HG03558 (cell line): ENCODE data around the gene CDS2.

Experiments used
- ATAC-seq: cut with Tn5 transposase; IDR thresholded peaks from one replicate; pipeline ENCODE4 v1.9.1; 2021; ENCODE audit warnings: moderate number of reproducible peaks; ENCODE audit not compliant: unreplicated experiment; ENCODE audit errors: extremely low read depth

CDS2 gene

GRCh38 chr20:5203380-5203779, 76.6 kb downstream of the CDS2 start:
- no peak for ATAC-seq

GRCh38 chr20:5205348-5206210, 78.8 kb downstream of the CDS2 start:
- ATAC-seq = peak; percentile 75

- ATAC-seq = no peak
Observed at GRCh38 chr20:5207138-5207537, 80.3 kb downstream of the CDS2 start.

- no peak for ATAC-seq
Observed at GRCh38 chr20:5211803-5212714, 85.3 kb downstream of the CDS2 start.

GRCh38 chr20:5212907-5213487, 86.2 kb downstream of the CDS2 start:
- ATAC-seq = no peak

- ATAC-seq = no peak
Observed at GRCh38 chr20:5214826-5215225, 88.0 kb downstream of the CDS2 start.

GRCh38 chr20:5215672-5216304, 89.0 kb downstream of the CDS2 start:
- ATAC-seq = no peak

- ATAC-seq = no peak
Observed at GRCh38 chr20:5216663-5217062, 89.9 kb downstream of the CDS2 start.

- ATAC-seq = no peak
Observed at GRCh38 chr20:5217616-5218015, 90.8 kb downstream of the CDS2 start.

GRCh38 chr20:5220321-5221060, 93.7 kb downstream of the CDS2 start:
- no peak for ATAC-seq

- ATAC-seq = no peak
Observed at GRCh38 chr20:5221061-5221430, 94.2 kb downstream of the CDS2 start.

- no peak for ATAC-seq
Observed at GRCh38 chr20:5222919-5223634, 96.3 kb downstream of the CDS2 start.

GRCh38 chr20:5230544-5230943, 103.7 kb downstream of the CDS2 start:
- ATAC-seq = no peak

- no peak for ATAC-seq
Observed at GRCh38 chr20:5234158-5234557, 107.3 kb downstream of the CDS2 start.

- no peak for ATAC-seq
Observed at GRCh38 chr20:5234978-5235377, 108.2 kb downstream of the CDS2 start.
